MCF 10A (cell line): ENCODE data around the gene CYP2S1. TPM values are rescaled to one million over a fixed set of nuclear protein-coding genes. Genes with fewer than 3 reads are reported as not detected.

Experiments used
- BruUV-seq: library from RNA; stranded (reverse); fragments of 400-500 nt; replicated peaks from 2 replicates; lab custom pipeline; 2021; lab: Mats Ljungman, UMichigan
- CTCF ChIA-PET: fragments of 300-600 bp; sonication (Branson Sonifier 250); formaldehyde crosslinking; extraction: SDS; loops from one replicate; lab custom pipeline; 2021; ENCODE audit warnings: antibody characterized with exemption, inconsistent platforms; lab: Yijun Ruan, JAX
- POLR2A ChIA-PET: fragments of 300-600, 350-650 bp; sonication (Branson Sonifier 250); formaldehyde crosslinking; extraction: SDS; loops from one replicate; lab custom pipeline; 2020; ENCODE audit warnings: antibody characterized with exemption, inconsistent platforms; lab: Yijun Ruan, JAX
- DNase-seq: peaks from one replicate; pipeline ENCODE4 v3.0.0-alpha.2; 2018; ENCODE audit not compliant: unreplicated experiment
- H3K27ac Mint-ChIP-seq: one replicate; pipeline ENCODE4 v1.8.0; 2022; ENCODE audit warnings: mild to moderate bottlenecking, low read depth, mixed read lengths; ENCODE audit not compliant: unreplicated experiment
- H3K27me3 Mint-ChIP-seq: one replicate; pipeline ENCODE4 v1.8.0; 2022; ENCODE audit warnings: mixed read lengths; ENCODE audit not compliant: insufficient read depth, unreplicated experiment
- H3K36me3 Mint-ChIP-seq: one replicate; pipeline ENCODE4 v1.8.0; 2022; ENCODE audit warnings: mild to moderate bottlenecking, moderate library complexity, mixed read lengths; ENCODE audit not compliant: insufficient read depth, unreplicated experiment
- H3K4me1 Mint-ChIP-seq: one replicate; pipeline ENCODE4 v1.8.0; 2022; ENCODE audit warnings: mixed read lengths; ENCODE audit not compliant: insufficient read depth, unreplicated experiment
- H3K4me3 Mint-ChIP-seq: one replicate; pipeline ENCODE4 v1.8.0; 2022; ENCODE audit warnings: mild to moderate bottlenecking, moderate library complexity, mixed read lengths; ENCODE audit not compliant: unreplicated experiment
- H3K9me3 Mint-ChIP-seq: one replicate; pipeline ENCODE4 v1.8.0; 2022; ENCODE audit warnings: mixed read lengths; ENCODE audit not compliant: unreplicated experiment
- CTCF ChIP-seq: fragments of 200-600 bp; IDR thresholded peaks from one replicate; pipeline ENCODE4 v1.8.0; 2022; ENCODE audit warnings: antibody characterized with exemption, mild to moderate bottlenecking; ENCODE audit not compliant: unreplicated experiment
- intact Hi-C: fragments of 100-400 bp; cut with micrococcal nuclease; formaldehyde crosslinking; loops from 2 replicates; pipeline ENCODE4 v1.14.1; 2022
- total RNA-seq: library from RNA; stranded (reverse); gene quantifications from 2 replicates; pipeline ENCODE4 v1.2.3, GENCODE V29; 2022

The CYP2S1 gene
- total RNA-seq, 1 experiment from 2014 or later = not detected

GRCh38 chr19:41245843-41246242, 52.8 kb downstream of the CYP2S1 start:
- Mint-ChIP-seq H3K4me1 (no peaks in the 10 kb centered on the region), H3K9me3 (no peaks in the 10 kb centered on the region), H3K4me3 (no peak overlapping the region), H3K27ac (no peak overlapping the region), H3K27me3 (no peaks in the 10 kb centered on the region), H3K36me3 (peaks cover 66% of the 10 kb centered on the region)
- no TSS peak for BruUV-seq
- ChIA-PET CTCF (interaction anchor here (2.3 kb wide), 1 partner anchor 41 kb away, joined by 10 read pairs; no protein-coding TSS in a partner anchor), POLR2A (interaction anchor here (1.2 to 1.3 kb wide), 3 partner anchors 17 to 20 kb away, joined by 3 to 6 read pairs (median 4); partner anchors contain the start of gene HNRNPUL1)
- DNase-seq = no peak
- intact Hi-C loops = no loop called here
- no peak for TF ChIP-seq CTCF

- DNase-seq = no peak
- no TSS peak for BruUV-seq
- intact Hi-C loops = no loop called here
- H3K4me1 Mint-ChIP-seq = no peaks in the 10 kb centered on the region
- CTCF ChIA-PET = interaction anchor here (0.6 to 1.5 kb wide), 6 partner anchors 9 to 147 kb away, joined by 3 to 9 read pairs (median 4); no protein-coding TSS in a partner anchor
- H3K9me3 Mint-ChIP-seq = no peaks in the 10 kb centered on the region
- TF ChIP-seq CTCF = no peak
- H3K36me3 Mint-ChIP-seq = peaks cover 95% of the 10 kb centered on the region
- H3K4me3 Mint-ChIP-seq = no peak overlapping the region
- no peaks in the 10 kb centered on the region for H3K27me3 Mint-ChIP-seq
- POLR2A ChIA-PET = interaction anchor here (1.3 to 2.7 kb wide), 4 partner anchors 12 to 30 kb away, joined by 4 to 9 read pairs (median 6); partner anchors contain the start of genes AXL and HNRNPUL1
- H3K27ac Mint-ChIP-seq = peak overlapping the region; percentile 13
Observed at GRCh38 chr19:41248895-41249294, 55.9 kb downstream of the CYP2S1 start.

GRCh38 chr19:41249707-41250423, 56.8 kb downstream of the CYP2S1 start:
- Mint-ChIP-seq H3K4me1 (no peaks in the 10 kb centered on the region), H3K36me3 (peaks cover 99% of the 10 kb centered on the region), H3K9me3 (no peaks in the 10 kb centered on the region), H3K27me3 (no peaks in the 10 kb centered on the region), H3K4me3 (no peak overlapping the region), H3K27ac (no peak overlapping the region)
- TF ChIP-seq CTCF = no peak
- CTCF ChIA-PET = interaction anchor here (0.5 to 1.0 kb wide), 3 partner anchors 9 to 116 kb away, joined by 3 to 5 read pairs (median 4); no protein-coding TSS in a partner anchor
- intact Hi-C loops = no loop called here
- DNase-seq = no peak
- no TSS peak for BruUV-seq
- POLR2A ChIA-PET = interaction anchor here (0.9 to 2.7 kb wide), 5 partner anchors 11 to 31 kb away, joined by 3 to 9 read pairs (median 4); partner anchors contain the start of genes AXL and HNRNPUL1

- H3K27ac Mint-ChIP-seq = no peak overlapping the region
- peaks cover 96% of the 10 kb centered on the region for H3K36me3 Mint-ChIP-seq
Observed at GRCh38 chr19:41253660-41254059, 60.6 kb downstream of the CYP2S1 start.

More at GRCh38 chr19:41253660-41254059, 60.6 kb downstream of the CYP2S1 start:
- intact Hi-C loops = no loop called here
- Mint-ChIP-seq H3K27me3 (no peaks in the 10 kb centered on the region), H3K4me3 (no peak overlapping the region), H3K4me1 (no peaks in the 10 kb centered on the region), H3K9me3 (no peaks in the 10 kb centered on the region)
- no TSS peak for BruUV-seq
- ChIA-PET CTCF (no interaction called here), POLR2A (interaction anchor here (1.6 kb wide), 1 partner anchor 9 kb away, joined by 9 read pairs; no protein-coding TSS in a partner anchor)
- no peak for DNase-seq
- TF ChIP-seq CTCF = no peak
